Activated CD4-positive, alpha-beta T cell treated with anti-CD3 and anti-CD28 coated beads for 4 hours (primary cell): ENCODE data around the gene SCN1B.
"Not testable (repeated sequence)": the region's sequence is repeated elsewhere in the genome, so short reads cannot be mapped to it uniquely, and the experiment has no call there.

Experiments
- DNase-seq, 2 donors: peaks; one replicate each; pipeline ENCODE4 v3.0.0-alpha.2; 2020

The SCN1B gene

DNA sequence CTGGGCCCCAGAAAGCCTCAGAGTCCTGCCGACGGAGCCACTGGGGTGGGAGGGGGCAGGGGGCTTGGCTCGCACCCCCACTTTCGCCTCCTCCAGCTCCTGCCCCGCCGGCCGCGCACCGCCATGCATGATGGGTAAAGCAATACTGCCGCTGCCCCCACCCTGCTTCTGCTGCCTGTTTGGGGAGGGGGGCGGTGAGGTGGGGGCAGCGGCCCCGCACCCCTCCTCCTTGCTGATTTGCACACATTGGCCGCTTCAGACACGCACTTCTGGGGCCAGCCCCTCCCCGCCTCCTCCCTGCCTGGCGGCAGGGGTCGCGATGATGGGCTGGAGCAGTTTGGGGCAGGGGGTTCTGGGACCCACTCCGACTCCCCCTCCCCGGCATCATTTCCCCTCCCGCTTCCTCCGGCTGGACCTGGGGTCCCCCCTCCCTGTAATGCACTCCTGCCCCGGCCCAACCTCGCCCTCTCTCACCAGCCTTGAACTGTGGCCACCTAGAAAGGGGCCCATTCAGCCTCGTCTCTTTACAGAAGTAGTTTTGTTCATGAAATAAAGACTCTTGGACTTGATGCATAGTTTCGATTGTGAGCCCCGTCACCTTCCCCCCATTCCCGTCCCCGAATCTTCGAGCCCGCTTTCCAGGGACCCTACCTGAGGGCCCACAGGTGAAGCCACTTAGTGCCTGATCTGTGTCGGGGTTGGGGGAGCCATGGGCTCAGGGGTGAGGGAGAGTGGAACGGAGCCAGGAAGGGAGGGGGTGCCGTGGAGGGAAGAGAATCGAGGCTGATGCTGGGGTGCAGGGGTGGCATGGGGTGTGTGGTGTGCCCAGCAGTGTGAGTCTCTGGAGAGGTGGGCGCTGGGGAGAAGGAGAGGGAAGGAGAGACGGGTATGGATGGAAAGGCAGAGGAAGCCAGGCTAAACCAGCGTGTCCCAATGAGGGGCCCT is 9.9 kb downstream of the SCN1B start:
- peak in 1 of 2 donors; percentile 9 for DNase-seq

DNA sequence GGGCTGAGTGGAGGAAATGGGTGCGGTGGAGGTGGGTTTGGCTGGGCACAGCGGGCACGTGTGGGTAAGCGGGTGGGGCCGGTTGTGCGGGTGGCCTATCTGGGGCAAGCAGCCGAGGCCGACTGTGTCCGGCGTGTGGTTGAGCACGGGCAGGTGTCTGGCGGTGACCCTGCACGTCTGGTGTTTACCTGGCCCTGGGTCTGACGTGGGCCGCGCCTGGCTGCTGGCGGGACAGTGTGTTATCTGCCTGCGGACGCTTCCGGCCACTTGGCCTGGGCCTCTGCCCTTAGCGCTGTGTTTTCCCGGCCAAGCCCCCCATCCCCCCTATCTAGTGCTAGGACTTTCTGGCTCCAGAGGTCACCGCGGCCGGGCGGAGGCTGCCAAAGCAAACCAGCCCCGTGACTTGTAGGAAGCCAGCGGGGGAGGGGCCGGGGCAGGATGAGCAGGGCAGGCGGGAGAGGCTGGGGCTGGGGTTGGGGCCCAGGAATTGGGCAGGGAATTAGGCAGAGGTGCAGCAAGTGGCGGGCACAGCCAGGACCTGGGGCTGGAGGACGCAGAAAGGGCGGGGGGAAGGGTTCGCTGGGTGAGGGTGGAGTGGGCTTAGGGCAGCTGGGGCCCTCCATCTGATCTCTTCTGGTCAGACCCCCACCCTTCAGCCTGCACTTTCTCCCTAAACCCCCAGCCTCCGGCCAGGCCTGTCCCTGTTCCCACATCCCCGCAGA is 10.7 kb downstream of the SCN1B start:
- DNase-seq = peak in 1 of 2 donors; percentile 32

DNA sequence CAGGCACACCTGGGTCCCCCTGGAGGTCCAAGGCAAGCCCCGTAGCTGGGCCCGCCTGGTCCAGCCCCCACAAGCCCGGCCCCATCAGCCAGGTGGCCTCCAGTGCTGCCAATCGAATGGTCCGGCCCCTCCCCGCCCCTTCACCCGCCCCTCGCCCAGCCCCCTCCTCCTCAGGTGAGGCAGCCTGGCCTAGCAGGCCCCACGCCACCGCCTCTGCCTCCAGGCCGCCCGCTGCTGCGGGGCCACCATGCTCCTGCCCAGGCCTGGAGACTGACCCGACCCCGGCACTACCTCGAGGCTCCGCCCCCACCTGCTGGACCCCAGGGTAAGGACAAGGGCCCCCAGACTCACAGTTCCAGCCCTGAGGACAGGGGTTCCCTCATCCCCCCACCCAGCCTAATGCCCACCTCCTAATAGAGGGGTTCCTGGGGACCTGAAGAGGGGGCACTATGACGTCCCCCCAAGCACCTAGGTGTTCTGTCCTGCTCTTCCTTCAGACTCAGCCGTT is 11.3 kb downstream of the SCN1B start, which contains the start of gene HPN:
TSS of gene HPN (plus strand) at position 174 of the 508 bp plus-strand sequence. CDS start 786 bp downstream, outside the sequence.
- DNase-seq = no peak

DNA sequence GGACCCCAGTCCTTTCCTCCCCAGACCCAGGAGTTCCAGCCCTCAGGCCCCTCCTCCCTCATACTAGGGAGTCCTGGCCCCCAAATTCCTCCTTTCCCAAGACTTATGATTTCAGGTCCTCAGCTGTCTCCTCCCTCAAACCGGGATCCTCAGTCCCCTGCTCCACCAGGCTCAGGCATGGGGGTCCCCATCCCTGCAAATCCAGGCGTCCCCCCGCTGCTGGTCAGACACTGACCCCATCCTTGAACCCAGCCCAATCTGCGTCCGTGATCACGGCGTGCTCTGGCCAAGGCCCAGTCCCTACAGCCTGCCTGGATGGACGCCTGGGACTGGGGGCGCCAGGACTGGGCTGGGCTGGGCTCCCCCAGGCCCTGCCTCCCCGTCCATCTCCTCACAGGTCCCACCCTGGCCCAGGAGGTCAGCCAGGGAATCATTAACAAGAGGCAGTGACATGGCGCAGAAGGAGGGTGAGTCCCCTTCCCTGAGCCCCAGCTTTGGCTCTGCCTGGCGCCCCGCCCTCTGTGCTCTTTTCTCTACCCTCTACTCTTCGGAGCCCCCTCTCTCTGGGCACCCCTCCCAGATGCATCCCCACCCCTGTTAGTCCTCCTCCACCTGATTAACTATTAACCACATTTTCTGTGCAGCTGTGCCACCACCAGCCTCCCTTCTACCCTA is 11.9 kb downstream of the SCN1B start:
- no peak for DNase-seq

DNA sequence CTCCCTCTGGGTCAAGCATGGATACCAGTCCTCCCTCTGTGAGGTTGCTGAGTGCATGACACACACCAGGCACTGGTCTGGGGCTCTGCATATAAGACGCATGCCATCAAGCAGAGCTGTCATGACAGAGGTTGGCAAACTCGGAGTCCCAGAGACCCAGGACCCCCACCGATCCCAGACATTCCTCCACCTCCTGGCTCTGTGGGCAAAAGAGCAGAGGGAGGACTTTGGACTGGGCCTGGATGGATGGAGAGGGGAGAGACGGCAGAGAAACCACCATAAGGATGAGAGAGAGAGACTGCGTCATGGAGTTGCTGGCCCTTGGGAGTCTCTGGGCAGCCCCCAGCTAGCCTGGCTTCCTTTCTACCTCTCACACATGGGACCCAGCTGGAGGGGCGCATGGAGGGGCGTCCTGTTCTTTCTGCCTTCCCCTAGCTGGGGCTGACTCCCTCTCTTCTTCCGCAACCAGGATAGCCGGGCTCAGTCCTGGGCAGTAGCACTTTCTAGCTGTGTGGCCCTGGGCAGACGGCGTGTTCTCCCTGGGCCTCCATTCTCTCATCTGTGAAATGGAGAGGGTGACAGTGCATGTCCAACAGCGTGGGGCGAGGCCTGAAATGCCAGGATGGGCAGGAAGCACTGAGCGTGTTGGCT is 12.8 kb downstream of the SCN1B start:
- no peak for DNase-seq

DNA sequence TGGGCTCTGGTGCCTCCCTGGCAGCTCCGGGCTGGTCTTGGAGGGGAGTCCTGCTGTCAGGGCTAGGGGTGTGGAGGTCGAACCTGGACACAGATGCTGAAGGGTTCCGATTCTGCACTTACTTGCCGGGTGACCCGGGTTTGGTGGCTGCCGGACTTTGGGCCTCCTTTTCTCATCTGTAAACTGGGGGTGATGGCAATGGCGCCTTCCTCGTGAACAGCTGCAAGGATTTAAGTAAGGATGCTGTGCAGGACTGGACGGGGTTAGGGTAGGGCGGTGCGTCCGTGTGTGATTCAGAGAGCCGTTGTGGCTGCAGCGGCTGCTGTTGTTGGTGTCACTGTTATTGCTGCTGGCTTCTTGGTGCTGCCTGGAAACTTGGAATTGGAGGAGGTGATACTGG is 13.6 kb downstream of the SCN1B start:
- DNase-seq = no peak

DNA sequence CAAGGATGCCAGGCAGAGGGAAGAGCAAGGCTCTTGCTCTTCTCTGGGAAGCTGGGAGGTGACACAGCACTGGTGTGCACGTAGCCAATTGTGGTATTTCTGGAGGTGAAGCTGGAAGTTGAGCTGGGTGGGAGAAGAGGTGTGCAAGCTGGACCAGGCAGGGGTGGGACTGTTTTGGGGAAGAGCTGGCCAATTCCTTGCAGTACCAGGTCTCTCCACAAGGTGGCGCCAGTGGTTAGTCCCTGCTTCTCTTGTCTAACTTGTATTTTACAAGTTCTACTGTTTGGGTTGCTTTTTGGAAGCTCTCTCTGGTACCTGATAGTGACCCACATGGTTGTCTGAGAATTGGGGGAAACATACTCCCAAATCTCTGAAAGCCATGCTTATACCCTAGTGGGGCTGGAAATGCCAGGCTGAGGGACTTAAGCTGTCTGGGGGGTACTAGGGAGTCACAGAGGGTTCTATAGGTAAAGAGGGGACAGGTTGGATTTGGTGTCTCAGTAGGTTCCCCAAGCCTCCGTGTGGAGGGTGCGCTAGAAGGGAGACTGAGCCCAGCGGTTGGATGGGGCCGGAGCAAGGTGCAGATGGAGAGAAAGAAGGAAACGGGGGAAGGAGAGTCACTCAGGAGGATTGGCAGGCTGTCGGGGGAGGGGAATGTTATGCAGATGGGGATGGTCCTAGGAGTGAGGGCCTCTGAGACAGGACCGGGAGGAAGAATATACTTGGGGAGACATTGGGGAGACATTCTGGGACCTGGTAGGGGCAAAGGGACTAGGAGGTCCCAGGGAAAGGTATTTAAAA is 14.2 kb downstream of the SCN1B start:
- peak; percentile 38 to 59 for DNase-seq

DNA sequence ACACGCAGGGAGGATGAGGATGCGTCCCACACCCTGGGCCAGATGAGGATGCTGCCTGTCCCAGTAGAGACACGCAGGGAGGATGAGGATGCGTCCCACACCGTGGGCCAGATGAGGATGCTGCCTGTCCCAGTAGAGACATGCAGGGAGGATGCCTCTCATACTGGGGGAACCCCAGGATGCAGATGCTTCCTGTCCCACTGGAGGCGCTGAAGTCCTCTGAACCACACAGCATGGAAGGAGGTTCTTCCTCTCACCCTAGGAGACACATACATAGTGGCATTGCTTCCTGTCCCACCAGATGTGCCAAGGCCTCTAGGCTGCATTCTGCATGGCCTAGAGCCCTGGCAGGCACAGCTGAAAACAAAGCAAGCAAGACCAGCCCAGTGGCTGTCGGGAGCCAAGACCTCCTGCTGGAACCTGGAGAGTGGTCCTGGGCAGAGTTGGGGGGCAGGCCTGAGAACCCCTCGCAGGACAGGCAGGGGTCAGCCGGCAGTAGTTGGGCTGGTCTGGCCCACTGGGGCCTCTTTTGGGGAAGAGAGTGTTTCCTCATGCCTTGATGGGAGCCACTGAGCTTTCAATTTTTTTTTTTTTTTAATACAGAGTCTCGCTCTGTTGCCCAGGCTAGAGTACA is 15.5 kb downstream of the SCN1B start:
- no peak for DNase-seq

DNA sequence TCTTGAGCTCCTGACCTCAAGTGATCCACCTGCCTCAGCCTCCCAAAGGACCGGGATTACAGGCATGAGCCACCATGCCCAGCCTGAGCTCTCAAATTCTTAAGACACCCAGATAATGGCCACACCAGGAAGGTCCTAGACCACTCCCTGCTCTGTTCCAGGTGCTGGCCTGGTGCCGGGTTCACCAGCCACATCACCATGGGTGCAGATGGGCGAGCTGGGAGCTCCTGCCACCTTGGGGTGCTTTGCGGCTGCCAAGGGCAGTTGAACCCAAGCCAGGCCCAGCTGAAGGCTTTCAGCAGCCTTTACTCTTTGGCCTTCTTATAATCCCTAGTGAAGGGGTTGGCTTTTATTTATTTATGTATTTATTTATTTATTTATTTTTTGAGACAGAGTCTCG is 16.2 kb downstream of the SCN1B start:
- DNase-seq = no peak

DNA sequence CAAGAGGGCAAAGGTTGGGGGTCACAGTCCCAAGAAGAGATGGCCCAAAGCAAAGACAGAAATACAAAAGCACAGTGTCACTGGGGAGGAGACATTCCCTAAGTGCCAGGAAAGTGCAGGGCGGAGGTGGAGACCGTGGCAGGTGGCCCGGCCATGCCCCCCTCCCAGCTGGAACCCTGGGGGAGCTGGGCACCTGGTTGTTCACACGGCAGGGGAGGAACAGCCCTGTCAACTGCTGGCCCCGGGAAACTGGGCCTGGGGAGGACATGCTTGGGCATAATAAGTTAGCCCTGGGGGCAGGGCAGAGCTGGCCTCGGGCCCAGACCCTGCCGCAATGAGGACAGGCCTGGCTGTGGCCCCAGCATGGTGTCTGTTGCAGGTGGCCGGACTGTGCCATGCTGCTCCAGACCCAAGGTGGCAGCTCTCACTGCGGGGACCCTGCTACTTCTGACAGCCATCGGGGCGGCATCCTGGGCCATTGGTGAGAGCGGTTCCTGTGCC is 18.7 kb downstream of the SCN1B start:
- DNase-seq = no peak

DNA sequence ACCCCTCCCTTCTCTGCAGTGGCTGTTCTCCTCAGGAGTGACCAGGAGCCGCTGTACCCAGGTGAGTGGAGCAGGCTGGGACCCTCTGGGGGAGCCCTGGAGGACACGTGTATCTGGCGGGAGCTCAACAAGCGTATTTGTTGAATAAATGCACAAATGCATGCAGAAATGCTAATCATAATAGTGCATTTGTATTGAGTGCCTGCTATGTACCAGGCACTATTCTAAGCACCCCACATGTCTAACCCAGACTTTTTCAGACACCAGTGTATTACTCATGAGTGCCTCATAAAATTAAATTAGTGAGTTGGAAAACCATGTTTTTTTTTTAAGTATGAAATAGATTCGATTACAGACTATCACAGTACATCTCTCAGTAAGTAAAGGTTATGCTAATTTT is 19.2 kb downstream of the SCN1B start:
- DNase-seq = no peak

DNA sequence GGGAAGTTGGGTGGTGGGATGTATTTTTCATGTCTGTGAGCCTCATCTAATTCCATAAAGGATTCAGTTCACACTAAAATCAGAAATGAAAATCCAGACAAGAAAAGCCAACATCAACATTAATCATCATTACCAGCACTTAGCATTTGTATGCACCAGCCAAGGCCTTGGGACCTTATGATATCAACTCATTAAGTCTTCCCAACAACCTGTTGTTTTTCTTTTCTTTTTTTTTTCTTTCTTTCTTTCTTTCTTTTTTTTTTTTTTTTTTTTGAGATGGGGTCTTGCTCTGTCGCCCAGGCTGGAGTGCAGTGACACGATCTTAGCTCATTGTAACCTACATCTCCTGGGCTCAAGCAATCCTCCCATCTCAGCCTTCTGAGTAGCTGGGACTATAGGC is 20.4 kb downstream of the SCN1B start:
- DNase-seq = not testable (repeated sequence)

DNA sequence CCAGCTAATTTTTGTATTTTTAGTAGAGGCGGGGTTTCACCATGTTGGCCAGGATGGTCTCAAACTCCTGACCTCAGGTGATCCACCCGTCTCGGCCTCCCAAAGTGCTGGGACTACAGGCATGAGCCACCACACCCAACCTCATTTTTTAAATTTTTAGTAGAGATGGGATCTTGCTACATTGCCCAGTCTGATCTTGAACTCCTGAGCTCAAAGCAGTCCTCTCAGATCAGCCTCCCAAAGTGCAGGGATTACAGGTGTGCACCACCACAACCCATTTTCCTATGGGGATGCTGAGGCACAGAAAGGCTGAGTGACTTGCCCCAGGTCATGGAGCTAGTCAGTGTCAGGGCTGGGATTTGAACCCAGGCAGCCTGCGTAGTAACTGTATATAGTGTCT is 21.0 kb downstream of the SCN1B start:
- not testable (repeated sequence) for DNase-seq

DNA sequence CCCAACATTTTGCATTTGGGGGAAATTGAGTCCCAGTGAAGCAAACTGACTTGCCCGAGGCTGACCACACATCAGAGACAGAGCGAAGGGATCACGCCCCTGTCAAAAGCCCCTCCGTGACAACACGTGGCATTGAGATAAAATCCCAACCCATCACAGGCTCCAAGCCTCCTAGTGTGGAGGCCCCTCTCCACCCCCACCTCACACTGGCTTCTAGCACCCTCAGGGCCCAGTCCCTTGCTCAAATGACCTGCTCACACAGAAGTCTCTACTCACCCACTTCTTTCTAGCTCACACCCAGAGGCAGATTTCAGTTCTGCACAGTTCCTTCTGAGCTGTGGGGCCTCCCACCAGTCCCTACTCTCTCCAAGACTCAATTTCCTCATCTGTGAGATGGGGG is 21.5 kb downstream of the SCN1B start:
- no peak for DNase-seq

DNA sequence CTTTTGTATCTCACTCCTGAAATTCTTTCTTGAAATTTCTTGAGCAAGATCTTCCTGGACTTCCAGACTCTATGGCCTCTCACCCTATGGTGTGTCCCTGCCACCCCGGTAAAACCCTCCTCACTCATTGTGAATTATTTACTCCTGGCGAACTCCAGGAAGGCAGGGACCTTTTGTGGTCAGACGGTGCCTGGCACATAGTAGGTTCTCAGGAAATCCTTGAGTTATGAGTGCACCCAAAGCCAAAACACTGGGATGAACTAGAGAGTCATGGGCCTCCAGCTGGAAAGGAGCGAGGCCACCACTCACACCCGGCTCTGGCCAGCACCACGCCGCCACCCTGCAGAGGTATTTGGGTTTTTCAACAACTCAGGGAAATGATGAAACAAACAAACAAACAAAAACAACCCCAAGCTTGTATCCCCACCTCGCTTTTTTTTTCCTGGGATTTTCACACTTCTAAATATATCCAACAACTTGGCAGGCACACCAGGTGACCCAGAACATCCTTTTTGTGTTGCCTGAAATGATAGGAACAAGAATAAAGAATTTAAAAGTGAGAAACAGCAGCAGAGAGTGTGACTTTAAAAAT is 22.4 kb downstream of the SCN1B start:
- no peak for DNase-seq

DNA sequence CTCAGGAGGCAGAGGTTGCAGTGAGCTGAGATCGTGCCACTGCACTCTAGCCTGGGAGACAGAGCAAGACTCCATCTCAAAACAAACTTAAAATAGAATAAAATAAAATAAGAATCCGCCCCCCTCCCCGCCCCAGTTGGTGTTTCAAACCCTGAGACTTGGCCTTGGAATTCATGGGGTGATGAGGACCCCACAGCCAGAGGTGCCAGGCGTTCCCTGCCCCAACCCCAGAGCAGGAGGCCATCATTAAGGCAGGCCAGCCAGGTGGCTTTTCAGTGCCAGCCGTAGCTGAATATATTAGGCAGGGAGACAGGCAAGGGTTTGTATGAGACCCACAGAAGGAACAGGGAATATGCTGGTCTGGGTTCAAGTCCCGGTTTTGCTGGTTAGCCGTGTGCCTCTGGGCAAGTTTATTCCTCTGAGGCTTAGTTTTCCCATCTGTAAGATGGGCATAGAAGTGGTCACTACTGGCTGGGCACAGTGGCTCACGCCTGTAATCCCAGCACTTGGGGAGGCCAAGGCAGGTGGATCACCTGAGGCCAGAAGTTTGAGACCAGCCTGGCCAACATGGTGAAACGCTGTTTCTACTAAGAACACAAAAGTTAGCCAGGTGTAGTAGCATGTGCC is 23.5 kb downstream of the SCN1B start:
- no peak for DNase-seq

DNA sequence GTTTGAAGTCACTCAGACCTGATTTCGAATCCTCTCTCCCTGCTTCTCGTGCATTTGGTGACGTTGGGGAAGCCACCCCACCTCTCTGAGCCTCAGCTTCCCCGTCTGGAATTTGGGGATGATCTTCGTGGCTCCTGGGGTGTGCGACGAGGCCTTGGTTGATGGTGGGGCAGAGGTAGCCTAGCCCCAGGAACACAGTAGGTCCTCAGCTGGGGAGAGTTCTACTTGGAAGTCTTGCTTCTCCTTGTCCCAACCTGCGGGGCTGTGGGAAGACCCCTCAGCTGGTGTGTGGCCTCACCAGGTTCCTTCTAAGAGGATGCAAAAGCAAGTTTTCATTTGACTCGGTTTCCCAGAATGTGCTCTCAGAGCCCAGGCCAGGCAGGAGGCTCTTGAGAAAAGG is 24.4 kb downstream of the SCN1B start:
- no peak for DNase-seq

DNA sequence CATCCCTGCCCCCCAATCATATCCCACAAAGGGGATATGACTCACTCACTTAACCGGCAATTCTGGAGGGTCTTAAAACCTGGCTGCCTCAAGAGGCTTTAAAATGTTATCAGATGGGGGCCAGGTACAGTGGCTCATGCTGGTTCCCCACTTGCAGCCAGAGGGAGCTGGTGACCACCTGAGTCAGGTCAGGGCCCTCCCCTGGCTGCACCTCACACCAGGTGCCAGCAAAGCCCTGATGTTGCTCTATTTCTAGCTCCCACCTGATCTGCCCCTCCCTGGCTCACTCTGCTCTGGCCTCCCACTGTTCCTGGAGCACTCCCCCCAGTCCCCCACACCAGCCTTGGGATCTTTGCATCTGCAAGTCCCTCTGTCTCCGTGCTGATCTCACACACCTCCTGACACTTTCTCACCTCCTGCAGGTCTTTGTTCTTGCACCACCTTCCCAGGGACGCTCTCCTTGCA is 25.5 kb downstream of the SCN1B start:
- no peak for DNase-seq

DNA sequence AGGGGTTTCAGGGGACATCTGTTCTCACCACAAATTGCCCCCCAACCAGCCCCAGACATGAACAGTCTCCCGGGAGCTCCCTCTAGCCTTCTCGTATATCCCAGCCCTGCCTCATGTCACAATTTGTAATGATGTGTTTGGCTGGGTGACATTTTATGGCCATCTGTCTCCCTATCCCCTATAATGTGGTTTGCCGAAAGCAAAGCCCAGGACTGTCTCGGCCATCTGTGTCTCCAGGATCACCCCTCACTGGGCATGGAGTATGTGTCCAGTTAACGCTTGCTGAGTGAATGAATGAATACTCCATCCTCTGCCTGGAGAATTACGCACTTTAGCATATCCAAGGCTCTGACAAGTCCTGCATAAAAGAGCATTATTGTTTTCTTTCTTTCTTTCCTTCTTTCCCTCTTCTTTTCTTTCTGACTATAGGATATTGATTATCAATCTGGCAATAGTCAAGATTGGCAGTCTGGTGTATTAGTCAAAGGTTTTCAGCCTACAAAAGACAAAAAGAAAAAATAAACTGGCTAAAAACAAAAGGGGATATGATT is 26.3 kb downstream of the SCN1B start:
- DNase-seq = no peak

DNA sequence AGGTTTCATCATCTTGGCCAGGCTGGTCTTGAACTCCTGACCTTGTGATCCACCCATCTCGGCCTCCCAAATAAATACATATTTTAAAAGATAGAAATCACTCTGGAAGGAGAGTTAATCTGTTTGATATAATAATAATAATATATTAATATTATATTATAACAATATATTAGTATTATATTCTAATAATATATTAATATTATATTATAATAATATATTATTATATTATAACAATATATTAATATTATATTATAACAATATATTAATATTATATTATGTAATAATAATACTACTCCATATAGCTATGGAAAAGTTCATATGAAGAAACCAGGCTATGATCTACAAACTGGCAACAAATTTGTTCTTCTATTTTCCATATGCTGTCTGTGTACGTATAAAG is 28.1 kb downstream of the SCN1B start:
- no peak for DNase-seq
